Embryonic facial prominence (tissue), 1 donor: ENCODE measurements around the gene UAP1.
"Not testable (repeated sequence)": the region's sequence is repeated elsewhere in the genome, so short reads cannot be mapped to it uniquely, and the experiment has no call there.

Experiments
- DNase-seq: peaks from one replicate; pipeline ENCODE4 v3.0.0-alpha.2; 2016; ENCODE audit errors: extremely low spot score

The UAP1 gene

DNA sequence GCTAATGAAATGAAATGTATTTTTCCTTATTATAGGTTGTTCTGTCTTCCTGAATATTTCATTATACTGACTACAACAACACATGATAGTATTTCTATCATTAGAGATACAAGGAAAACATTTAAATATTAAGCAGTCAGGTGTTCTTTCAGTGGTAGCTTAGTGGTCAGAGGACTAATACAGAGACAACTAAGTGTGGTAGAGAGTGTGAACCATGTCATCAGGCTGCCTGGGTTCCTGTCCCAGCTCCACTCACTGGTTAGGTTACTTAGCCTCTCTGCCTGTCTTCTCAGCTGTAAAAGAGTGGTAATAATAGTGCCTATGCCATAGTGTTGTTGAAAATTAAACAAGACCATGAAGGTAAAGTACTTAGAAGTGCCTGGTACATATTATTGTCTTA lies 3.9 kb downstream of the UAP1 start:
- no peak for DNase-seq

DNA sequence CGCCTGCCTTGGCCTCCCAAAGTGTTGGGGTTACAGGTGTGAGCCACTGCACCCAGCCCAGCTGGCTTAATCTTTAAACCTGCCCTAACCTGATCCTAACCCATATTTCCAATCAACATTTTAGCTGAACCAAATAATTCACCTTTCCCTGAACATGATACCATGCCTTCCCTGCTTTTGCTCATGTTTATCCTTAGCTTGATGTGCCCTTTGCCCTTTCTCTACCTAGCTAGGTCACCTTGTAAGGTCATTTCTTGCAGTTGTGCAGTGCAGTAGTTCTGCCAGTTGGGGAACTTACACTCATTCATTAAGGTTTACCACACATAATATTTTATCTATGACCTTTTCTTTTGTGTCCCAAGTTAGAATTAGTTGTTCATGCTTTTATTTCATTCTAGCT lies 5.3 kb downstream of the UAP1 start:
- no peak for DNase-seq

DNA sequence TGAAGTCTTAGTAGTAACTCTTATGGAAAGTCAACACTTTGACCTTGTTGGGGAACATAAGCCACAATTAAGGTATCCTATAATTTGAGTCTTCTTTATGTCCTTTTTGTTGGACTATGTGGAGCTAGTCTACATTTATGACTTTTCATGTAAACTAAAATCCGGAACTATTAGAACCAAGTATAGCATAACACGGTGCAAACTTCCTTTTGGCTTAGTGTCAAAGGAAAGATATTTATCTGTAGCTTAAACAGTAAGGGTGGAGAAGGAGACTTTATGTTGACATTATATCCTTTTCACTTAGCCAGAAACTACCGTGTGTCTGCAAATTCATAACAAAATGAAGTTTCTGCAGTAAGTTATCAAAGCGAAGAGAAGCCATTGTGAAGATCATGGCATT lies 7.3 kb downstream of the UAP1 start:
- no peak for DNase-seq

DNA sequence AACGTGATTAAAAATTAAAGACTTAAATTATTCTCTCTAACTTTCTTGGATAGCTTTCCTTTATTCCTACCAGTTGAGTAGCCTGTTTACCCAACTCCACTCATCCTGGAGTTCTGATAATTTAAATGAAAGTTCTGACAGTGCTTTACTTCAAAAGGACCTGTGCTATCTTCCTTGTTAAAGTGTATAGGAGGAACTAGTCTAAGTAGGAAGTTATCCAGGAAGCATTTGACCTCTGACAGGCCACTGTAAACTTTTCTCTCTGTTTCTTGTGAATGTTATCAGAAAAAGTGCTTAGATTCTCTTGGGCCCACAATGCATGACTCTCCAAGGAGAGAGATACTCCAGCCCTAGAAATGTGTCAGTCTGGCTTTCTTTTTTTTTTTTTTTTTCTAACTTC lies 9.2 kb downstream of the UAP1 start:
- DNase-seq, result no peak

DNA sequence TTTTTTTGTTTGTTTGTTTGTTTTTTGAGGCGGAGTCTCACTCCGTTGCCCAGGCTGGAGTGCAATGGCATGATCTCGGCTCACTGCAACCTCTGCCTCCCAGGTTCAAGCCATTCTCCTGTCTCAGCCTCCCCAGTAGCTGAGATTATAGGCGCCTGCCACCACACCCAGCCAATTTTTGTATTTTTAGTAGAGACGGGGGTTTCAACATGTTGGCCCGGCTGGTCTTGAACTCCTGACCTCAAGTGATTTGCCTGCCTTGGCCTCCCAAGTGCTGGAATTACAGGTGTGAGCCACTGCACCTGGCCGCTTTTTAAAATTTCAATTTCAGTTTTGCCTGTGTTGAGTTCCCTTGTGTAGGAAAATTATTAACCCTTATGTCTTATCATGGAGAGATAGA lies 9.6 kb downstream of the UAP1 start:
- not testable (repeated sequence) for DNase-seq

DNA sequence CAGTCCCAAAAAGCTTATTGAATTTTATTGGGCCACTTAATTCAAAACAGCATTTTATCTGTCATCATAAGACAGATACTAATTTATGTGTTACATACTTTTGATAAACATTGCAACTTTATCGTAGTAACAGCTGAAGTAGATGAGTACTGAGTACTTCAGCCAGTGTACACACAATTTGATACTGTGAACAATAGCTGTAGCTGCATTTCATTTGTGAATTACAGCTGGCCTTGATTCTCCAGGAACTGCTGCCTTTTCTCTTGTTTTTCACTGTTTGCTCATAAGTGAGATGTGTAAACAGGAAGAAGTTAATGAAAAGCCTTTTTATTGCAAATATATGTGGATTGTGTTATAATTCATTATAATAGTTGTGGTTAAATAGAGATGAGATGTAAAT lies 10.2 kb downstream of the UAP1 start:
- DNase-seq, result no peak

DNA sequence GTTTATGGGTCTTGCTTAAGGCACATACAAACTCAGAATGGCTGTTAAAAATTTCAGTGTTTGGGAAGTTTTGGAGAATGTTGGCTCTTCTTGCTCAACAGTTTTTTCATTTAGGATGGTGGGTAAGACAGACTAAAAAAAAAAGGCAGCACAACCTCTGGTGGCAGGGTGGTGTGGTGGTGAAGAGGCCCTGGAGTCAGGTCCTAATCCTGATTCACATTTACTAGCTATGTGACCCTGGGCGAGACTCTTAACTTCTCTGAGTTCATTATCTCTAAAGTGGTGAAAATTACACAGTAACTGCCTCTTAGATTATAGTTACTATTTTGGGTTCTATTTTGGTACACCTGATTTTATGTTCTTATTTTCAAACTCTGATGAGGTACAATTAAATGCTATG lies 11.6 kb downstream of the UAP1 start:
- DNase-seq, result no peak

DNA sequence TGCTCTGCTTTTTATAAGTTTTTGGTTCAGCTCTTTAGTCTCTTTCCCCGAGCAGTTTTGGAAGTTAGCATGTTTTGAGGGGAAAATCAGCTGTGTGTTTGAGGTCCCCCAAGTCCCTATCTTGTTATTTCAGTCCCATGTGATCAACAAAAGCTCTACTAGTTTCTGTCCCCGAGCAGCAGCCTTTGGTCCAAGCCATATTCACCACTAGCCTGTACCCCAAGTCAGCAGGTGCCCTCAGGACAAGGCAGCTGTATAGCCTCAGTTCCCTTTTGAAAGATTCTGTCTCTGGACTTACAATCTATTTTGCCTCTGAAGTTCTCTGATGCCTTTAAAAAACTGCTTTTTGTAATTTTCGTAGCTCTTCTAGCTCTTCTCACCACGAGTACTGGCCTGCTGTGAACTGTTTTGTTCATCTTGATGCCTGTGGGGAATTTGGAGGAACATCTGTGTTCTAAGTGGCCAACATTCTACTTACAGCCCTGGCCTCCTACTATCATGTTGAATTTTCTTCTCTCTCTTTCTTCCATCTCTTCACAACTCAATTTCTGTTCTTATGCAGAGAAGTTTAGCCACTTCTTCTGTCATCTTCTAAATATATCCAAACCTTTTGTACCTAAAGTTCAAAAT lies 16.7 kb downstream of the UAP1 start:
- DNase-seq, result no peak

DNA sequence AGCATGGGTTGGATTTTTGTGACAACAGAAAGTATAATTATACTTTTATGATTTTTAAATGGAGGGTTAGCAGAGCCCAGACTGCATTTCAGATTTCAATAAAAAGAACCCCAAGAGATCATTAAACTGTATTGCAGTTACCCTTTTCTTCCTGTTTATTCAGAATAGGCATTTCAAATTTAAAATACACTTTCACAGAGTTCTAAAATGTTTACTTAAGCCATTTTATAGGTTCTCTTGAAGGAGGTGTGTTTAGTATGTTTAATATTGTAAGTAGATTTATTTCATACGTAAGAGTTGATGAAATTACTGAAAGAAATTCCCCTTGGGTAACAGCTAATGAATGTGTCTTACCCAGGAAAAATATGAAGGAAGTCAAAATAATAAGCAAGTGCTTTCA lies 17.4 kb downstream of the UAP1 start:
- no peak for DNase-seq

DNA sequence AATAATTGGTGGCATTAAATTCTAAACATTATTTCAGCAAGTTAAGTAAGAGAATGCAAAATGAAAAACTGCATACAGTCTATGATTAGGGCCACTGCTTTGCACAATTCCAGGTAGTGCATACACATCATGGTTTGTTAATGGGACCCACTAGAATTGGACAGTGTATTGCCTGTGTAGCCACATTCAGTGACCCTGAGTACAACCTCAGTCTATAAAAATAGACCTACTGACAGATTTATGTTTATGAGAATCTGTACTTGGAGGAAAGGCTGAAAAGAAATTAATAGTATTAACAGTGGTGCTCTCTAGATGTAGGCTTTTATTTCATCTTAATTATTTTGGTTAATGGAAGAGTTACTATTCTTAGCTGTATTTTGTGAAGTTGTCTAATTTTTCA lies 18.8 kb downstream of the UAP1 start:
- no peak for DNase-seq

DNA sequence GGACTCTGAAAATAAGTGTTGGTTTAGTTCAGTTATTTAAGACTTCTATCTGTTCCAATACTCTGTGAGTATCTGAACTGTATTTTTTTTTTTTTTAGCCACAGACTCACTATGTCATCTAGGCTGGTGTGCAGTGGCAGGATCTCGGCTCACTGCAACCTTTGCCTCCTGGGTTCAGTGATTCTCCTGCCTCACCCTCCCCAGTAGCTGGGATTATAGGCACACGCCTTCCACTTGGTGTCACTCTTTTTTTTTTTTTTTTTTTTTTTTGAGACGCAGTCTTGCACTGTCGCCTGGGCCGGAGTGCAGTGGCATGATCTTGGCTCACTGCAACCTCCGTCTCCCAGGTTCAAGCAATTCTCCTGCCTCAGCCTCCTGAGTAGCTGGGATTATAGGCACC lies 21.4 kb downstream of the UAP1 start:
- DNase-seq, result not testable (repeated sequence)

DNA sequence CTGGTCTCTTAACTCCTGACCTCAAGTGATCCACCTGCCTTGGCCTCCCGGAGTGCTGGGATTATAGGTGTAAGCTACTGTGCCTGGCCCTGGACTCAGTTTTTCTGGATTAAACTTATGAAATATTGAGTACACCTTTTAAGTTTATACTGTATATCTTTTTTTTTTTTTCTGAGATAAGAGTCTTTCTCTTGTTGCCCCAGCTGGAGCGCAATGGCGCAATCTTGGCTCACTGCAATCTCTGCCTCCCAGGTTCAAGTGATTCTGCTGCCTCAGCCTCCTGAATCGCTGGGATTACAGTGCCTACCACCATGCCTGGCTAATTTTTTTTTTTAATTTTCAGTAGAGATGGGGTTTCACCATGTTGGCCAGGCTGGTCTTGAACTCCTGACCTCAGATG lies 23.6 kb downstream of the UAP1 start:
- DNase-seq, result not testable (repeated sequence)

DNA sequence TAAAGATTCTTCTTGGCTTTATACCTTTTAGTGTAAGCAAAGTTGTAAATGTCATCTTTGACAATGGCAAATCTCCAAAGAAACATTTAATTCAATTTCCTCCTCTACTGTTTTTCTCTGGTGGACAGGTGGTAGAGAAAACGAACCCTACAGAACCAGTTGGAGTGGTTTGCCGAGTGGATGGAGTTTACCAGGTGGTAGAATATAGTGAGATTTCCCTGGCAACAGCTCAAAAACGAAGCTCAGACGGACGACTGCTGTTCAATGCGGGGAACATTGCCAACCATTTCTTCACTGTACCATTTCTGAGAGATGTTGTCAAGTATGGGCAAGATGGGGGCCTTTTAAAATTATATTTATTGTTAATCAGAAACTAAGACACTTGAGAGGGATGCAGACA lies 25.8 kb downstream of the UAP1 start:
- no peak for DNase-seq

DNA sequence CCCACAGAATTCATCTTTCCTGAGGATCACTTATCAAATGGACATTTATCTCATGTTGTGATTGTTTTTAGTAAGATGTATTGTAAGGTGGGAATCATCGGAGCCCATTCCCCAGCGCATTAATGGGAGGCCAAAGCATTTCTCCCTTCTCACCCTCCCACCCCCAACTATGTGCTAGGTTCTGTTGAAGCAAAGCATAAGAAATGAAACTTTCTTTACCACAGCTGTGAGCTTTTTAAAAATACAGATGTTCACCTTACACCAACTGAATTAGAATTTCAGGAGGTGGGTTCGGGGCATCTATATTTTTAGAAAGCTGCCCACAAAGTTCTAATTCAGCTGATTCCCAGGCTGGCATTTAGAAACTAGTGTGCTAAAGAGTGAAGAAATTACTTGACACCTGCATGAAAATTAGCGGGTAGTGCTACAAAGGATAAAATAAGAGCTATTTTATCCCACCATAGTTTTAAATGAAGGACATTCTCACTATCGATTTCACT lies 26.3 kb downstream of the UAP1 start:
- DNase-seq, result no peak

DNA sequence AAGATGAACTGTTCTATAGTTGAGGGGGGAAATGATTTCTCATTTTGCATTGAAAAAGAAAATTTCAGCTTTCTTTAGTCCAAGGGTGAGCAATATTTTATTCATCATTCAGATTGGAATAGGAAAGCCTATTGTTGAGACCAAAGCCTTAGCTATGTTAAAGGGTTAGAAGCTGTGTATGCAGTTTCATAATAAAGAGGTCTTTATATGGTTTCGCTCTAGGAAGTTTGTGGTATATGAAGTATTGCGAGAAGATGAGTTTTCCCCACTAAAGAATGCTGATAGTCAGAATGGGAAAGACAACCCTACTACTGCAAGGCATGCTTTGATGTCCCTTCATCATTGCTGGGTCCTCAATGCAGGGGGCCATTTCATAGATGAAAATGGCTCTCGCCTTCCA lies 28.6 kb downstream of the UAP1 start:
- no peak for DNase-seq

DNA sequence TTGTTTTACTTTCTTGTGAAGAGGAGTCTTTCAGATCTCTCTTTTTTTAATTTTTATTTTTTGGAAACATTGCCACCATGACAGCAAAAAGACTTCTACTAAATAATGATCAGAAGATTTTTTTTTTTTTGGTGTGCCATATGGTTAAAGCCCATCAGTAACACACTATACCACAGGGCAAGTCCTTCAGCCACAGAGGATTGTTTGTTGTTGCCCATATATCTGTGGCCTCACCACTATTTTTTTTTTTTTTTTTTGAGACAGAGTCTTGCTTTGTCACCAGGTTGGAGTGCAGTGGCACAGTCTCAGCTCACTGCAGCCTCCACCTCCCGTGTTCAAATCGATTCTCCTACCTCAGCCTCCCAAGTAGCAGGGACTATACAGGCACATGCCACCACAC lies 29.2 kb downstream of the UAP1 start:
- DNase-seq, result no peak

DNA sequence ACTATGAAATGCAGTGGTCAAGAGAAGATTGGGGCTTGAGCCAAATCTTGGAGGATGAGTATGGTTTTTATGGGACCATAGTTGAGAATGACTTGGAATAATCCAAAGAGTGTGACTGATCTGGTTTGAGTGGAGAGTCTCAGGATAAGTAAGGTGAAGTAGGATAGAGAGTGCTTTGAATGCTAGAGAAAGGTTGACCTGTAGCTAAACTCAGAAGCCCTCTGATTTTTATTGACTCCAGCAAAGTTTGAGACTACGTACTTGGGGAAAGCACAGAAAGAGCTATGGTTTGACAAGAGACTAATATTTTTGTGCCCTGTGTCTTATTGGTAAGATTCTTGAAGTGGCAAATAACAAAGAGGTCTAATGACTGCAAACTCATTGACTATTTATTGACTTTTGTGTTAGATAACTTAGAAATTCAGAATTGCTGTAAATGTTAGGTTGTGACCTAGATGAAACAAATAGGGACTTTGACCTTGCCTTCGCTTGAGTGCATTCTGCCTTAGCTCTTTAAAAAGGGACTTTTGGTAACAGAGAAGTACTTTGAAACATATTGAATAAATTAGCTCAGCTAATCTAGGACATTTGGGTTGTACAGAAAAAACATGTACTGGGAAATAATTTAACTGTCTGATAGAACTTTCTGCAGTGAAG lies 35.1 kb downstream of the UAP1 start:
- no peak for DNase-seq

DNA sequence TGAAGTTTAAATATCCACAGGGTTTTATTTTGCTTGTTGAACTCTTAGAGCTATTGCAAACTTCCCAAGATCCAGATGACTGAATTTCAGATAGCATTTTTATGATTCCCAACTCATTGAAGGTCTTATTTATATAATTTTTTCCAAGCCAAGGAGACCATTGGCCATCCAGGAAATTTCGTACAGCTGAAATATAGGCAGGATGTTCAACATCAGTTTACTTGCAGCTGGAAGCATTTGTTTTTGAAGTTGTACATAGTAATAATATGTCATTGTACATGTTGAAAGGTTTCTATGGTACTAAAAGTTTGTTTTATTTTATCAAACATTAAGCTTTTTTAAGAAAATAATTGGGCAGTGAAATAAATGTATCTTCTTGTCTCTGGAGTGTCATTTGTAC lies 37.9 kb downstream of the UAP1 start:
- no peak for DNase-seq

DNA sequence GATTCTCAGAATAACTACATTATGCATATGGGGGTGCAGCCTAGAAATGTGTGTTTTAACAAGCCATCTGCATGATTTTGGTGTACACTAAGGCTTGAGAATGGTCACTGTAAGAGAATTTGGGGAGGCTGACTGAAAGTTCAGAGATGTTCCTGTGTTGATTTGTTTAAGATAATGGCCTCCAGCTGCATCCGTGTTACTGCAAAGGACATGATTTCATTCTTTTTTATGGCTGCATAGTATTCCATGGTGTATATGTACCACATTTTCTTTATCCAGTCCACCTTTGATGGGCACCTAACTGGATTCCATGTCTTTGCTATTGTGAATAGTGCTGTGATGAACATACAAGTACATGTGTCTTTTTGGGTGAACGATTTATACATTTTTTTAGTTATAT lies 41.6 kb downstream of the UAP1 start:
- DNase-seq, result not testable (repeated sequence)

DNA sequence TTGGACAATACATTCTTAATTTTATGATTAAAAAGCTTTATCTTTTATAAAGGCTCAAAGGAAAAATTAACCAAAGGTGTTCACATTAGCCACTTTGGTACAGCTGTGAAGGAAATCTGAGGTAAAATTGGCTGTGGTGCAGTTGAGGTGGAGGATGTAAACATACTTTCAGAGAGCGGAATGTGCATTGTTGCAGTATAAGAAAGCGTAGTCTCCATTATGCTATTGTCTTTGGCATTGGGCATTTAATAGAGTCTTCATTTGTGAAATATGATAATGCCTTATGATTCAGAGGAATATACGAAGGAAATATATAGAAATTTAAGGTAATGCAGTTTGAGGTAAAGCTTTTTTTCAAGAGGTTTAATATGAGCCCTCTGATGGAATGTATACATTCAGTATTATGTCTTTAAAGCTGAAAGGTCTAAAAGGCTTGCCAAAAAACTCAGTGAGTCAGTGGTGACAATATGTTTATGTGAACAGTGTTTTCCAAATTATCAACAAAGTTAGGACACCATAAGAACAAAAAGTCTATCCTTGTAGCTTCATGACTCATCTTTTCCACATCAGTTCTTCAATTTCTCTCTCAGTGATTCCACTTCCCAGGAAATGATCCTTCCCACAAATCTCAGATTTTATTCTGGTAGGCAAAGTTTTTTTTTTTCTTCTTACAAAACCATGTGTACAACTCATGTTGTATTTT lies 43.9 kb downstream of the UAP1 start:
- no peak for DNase-seq

DNA sequence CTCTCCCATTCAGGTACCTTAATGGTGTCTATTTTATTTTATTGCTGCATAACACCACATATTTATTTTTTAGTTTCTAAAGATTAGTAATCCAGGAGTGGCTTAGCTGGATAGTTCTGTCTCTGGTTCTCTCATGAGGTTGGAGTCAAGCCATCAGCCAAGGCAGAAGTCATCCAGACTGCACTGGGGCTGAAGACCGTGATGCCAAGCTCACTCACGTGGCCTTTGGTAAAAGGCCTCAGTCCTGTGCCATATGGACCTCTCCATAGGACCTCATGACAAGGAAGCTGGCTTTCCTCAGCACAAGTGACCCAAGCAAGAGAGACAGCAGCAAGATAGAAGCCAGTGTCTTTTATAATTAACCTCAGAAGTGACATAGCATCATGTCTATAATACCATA lies 47.8 kb downstream of the UAP1 start:
- no peak for DNase-seq

DNA sequence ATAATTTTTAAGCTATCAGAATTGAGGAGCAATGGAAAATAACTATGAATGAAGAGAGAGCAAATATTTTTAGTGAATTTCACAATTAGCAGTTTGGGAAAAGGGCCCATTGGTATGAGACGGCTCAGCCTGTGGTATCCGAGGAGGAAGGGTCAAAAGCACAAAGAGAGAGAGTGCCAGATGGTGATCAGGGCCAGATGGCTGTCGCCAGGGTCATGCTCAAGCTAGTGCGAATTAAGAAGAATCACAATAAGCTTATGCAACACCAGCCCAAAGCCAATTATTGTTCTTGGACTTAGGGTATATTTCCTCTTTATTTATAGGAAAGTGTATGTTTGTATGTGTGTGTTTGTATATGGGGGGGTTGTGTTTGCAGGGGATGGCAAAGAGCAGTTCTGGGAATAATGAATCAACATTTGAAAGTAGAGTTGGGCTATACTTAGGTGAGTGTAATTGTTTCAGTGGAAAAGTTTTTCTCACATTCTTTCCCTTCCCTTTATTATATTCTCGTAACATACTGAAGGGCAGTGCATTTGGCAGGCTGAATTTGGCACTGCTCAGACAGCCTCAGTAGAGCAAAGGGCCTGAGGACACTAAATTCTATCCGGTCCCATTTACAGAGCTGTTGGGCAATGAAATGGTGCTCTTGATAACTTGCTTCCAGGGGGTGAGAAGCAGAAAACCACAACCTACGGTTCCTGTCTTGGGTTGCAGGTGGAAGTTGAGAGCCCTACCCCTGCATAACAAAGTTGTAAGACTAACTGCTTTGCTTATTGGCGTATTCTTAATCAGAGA lies 51.3 kb downstream of the UAP1 start:
- no peak for DNase-seq
